Embryonic facial prominence (tissue), 1 donor: ENCODE results near the gene BPI.
A peak's percentile ranks its signal among the peaks of the same experiment; 100 is the strongest.
"Not testable (repeated sequence)": the region's sequence is repeated elsewhere in the genome, so short reads cannot be mapped to it uniquely, and the experiment has no call there.

Experiments used
- DNase-seq: peaks from one replicate; pipeline ENCODE4 v3.0.0-alpha.2; 2016; ENCODE audit errors: extremely low spot score

Gene BPI

DNA sequence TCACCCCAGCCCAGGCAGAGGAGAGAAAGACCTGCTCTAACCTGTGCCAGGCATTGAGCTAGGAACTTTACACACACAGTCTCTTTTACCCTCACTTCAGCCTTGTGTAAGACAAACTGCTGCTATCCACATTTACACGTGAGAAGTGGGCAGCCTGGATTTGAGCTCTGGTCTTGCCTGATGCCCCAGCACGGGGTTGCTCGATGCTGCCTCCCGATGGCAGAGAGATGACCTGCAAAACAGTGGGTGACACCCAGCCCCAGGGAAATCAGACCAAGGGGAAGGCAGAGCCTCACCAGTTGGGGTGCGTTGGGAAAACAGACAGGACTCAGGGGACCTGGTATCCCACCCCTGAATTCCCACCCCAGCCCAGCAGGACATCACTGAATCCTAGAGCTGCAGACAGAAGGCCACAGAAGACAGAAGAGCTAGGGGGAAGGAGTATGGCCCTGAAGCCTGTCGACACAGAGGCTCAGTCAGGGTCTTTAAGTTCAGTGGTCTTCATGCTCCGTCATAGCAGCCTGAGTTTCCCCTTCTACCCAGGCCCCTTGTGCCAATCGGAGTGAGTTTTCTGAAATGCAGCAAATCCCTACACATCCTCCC, 990 bp downstream of the BPI start:
- no peak for DNase-seq

DNA sequence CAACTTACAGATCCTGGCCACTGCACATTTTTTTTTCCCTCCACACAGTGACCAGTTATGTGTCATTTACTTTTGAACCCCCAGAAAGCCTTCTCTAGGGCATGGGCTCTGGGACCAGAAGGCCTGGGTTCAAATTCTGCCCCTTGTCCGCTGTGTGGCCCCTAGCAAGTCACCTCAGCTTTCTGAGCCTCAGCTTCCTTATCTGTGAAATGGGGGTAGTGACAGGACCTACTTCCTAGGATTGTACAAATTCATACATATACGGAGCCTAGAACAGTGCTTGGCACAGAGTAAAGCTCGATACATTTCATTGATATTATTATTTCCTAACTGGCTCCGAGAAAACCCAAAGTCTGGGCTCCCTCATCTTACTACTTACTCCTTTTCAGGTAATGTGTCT, 1.6 kb downstream of the BPI start:
- no peak for DNase-seq

GRCh38 chr20:38306379-38306778, 2.4 kb downstream of the BPI start:
- DNase-seq, result no peak

DNA sequence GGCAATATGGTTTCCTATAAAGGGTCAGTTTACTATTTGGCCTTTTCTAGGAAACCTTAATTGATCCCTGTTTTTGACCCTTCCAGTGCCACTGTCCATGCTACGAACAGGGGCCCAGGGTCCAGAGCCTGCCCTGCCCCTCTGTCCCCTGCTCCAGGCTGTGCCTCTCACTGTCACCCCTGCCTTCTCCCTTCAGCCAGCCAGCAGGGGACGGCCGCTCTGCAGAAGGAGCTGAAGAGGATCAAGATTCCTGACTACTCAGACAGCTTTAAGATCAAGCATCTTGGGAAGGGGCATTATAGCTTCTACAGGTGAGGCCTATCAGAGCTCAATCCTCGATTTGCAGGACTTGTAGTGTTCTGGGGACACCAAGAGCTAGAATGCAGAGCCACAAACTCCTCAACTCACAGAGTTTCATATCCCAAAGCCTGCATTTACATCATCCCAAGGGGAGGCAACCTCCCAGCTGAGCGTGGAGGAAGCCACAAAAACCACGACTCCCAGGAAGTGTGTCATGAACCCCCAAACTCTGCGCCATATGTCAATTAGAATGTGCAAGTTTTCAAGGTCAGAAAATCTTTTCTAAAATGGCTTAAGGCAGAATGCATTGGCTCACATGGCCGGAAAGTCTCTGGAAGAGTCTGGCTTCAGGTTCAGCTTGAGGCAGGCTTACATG, 3.6 kb downstream of the BPI start:
- DNase-seq, result no peak

DNA sequence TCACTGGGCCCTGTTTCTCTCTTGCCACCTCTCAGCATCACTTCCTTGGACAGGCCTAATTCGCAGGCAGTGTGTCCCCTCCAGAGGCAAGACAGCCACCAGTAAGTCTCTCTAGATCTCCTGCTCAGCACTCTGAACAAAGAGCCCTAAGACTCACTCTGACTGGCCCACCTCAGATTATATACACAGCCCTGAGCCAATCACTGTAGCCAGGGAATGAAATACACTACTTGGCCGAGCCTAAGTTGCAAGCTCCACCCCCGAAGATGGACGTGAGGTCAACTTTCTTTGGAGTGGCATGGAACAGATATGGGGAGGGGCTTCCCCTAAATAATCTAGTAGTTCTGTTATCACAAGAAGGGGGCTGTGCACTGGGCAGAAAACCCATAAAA, 4.1 kb downstream of the BPI start:
- no peak for DNase-seq

DNA sequence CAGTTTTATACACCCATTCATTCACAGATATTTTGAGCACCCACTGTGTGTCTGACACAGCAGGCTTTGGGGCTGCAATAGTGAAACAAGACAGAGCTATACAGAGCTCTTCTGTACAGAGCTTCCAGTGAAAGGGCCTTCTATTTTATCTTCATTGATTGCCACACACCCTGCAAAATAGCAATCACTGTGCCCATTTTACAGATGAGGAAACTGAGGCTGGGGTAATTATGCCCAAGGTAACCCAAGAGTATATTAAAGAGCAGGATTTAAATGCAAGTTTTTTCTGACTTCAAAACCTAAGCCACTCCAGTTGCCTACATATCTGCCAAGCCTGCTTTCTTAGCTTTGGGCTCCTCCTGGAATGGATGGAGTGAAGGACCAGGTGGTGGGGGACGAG, 4.5 kb downstream of the BPI start:
- DNase-seq, result no peak

GRCh38 chr20:38311091-38311490, 7.1 kb downstream of the BPI start:
- no peak for DNase-seq

- no peak for DNase-seq
These were observed 7.5 kb downstream of the BPI start for GRCh38 chr20:38311491-38311890.

- no peak for DNase-seq
These were observed 9.7 kb downstream of the BPI start for GRCh38 chr20:38313676-38314075.

DNA sequence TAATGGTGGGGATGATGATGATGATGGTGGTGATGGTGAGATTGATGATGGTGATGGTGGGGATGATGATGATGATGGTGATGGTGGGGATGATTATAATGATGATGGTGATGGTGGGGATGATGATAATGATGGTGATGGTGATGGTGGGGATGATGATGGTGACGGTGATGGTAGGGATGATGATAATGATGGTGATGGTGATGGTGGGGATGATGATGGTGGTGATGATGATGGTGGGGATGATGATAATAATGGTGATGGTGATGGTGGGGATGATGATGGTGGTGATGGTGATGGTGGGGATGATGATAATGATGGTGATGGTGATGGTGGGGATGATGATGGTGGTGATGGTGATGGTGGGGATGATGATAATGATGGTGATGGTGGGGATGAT, 10.4 kb downstream of the BPI start:
- not testable (repeated sequence) for DNase-seq

DNA sequence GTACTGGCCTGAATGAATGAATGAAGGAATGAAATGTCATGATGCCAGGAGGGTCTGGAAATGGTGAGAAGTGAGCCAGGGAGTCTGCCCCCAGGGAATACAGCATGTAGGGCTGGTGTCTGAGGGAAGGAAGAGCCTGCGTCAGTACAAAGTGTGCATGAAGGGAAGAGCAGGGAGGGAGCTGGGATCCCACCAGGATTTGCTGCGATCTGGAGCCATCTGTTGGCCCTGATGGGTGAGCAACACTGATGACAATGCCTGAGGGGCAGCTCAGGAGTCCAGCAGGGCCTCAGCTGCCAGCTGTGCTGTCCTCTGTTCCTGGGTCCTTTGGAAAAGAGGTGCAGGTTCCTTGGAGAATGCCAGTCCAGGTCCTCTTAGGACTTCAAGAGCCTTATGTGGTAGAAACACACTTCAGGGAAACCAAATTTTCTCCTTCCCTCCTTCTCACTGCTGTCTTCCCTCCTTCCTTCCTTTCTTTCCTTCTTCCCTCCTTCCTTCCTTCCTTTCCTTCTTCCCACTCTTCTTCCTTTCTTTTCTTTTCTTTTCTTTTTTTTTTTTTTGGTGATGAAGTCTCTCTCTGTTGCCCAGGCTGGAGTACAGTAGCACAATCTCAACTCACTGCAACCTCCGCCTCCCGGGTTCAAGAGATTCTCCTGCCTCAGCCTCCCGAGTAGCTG, 11.5 kb downstream of the BPI start:
- no peak for DNase-seq

DNA sequence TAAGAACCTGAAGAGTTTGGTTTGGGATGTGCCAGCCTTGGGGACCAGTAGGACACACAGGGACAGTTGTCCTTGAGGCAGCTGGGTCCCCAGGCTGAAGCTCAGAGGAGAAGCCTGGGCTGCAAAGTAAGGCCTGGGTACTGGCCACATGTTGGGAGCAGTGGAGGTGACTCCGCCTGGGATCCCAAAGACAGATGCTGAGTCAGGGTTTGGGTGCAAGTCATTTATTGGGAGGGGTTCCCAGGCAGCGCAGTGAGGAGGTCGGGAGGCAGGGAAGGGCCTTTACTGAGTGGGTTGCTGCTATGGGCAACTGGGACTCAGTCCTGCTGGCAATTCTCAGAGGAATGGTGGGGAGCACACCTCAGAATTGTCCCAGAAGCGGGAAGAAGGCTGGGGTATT, 12.4 kb downstream of the BPI start:
- no peak for DNase-seq

DNA sequence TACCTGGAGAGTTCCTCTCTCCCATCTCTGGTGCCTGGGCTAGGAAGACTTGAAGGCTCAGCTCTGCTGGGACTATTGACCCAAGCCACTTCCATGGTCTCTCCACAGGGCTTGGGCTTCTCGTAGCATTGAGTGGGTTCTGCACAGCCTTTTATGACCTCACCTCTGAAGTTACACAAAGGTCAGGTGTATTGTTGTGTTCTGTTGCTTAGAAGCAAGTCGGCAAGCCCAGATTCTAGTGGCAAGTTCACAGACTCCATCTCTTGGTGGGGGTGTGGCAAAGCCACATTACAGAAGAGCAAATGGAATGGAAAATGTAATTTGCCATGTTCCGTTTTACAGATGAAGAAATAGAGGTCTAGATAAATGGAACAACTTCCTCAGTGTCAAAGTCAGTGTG, 13.5 kb downstream of the BPI start:
- DNase-seq, result no peak

DNA sequence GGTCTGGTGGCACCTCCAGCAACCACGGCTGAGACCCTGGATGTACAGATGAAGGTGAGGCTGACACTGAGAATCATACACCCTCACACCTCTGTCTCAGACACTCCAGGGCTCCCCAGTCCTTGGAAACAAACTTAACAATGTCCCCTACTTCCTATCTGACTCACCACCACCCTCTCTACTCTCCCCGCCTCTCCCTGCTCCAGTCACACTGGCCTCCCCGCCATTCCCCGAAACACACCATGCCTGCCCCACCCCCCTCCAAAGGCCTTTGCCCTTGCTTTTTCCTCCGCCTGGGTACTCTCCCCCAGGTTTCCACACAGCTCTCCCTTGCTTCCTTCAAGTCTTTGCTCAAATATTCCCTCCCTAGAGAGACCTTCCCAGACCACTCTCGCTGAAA, 16.3 kb downstream of the BPI start:
- no peak for DNase-seq

DNA sequence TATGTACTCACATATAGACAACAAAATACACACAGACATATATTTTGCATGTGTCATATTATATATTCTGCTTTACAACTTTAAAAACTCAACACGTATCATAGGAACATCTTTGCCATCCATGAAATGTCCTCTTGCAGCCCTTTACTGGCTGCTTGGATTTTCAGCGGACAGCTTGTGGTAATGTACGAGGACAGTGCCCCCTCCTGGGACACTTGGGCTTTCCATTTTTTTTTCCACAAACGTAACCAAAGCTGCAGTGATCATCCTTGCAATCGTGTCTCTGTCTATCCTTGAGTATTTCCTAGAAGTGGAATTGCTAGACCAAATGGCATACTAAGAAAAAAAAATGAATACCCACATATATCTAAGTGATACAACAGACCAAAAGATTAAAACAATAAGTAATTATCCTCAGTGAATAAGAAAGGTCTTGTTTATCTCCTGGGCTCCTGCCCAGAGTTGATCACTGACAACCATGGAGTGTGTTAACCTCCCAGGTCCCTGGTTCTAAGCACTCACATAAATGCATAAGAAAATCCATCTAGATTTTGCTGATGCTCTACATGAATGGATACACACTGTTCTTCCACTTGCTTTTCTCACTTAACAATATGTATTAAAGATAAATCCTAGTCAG, 18.1 kb downstream of the BPI start:
- DNase-seq, result no peak

- DNase-seq, result no peak
These were observed 20.2 kb downstream of the BPI start for GRCh38 chr20:38324159-38324558.

GRCh38 chr20:38325167-38325566, 21.2 kb downstream of the BPI start:
- no peak for DNase-seq

- DNase-seq, result no peak
These were observed 21.9 kb downstream of the BPI start for GRCh38 chr20:38325905-38326304.

- DNase-seq, result no peak
These were observed 22.4 kb downstream of the BPI start for GRCh38 chr20:38326309-38326708.

DNA sequence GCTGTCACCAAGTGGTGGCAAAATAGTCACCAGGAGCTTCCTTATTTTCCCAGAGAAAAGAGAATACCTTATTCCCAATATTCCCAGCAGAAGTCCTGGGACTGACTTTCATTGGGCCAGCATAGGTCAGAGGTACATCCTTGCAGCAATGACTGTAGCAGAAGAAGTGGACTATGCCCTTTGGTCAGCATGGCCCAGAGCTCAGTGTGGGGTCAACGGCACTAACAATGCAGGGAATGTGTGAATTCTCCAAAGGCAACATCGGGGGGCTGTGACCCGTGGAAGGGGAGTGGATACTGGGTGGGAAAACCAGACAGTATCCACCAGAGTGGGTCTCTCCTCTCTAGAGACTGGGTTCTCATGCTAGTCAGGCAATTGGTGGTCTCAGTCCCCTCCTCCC, 26.7 kb downstream of the BPI start:
- no peak for DNase-seq

- no peak for DNase-seq
These were observed 27.3 kb downstream of the BPI start for GRCh38 chr20:38331245-38331644.

GRCh38 chr20:38331814-38332213, 27.9 kb downstream of the BPI start:
- DNase-seq, result peak; percentile 20

DNA sequence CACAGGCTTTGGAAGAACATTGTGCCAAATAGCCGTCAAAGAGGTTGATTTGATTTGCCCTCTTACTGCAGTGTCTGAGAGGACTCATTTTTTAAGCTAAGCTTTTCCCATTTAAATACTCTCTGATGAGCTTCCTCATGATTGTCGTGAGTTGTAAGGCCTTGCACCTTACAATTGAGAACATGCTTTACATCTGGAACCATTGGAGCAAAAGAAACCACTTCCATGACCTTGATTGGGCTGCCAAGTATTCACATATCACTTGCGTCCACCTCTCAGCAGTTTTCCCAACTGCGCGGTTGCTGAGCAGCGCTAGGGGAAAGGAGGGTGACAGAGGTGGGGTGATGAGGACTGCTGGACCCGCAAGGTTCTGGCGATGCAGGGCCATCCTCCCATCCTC, 30.1 kb downstream of the BPI start:
- no peak for DNase-seq
